CD14-positive monocyte (primary cell): ENCODE data around the gene ABCC4. TPM values are rescaled to one million over a fixed set of nuclear protein-coding genes. Genes with fewer than 3 reads are reported as not detected.

Experiments used
- DNase-seq, 3 donors: peaks; one replicate each; pipeline ENCODE4 v3.0.0-alpha.2; 2011 to 2022
- H2AFZ ChIP-seq: 2 replicates; pipeline ENCODE4 v1.6.0; 2012; ENCODE audit warnings: mild to moderate bottlenecking, low read depth, low read length, inconsistent platforms; ENCODE audit not compliant: insufficient read depth, poor library complexity, severe bottlenecking
- H3K27ac ChIP-seq, 2 donors: 1 replicate in 1 of 2; 2 replicates in 1 of 2; pipeline ENCODE4 v1.5.1; 2012 to 2013; ENCODE audit warnings: low read length in 2 of 2, control low read depth in 1 of 2, inconsistent platforms in 1 of 2, low read depth in 1 of 2, mild to moderate bottlenecking in 1 of 2
- H3K27me3 ChIP-seq, 2 donors: one replicate each; pipeline versions ENCODE4 v1.6.0 to v1.6.1; 2011 to 2013; ENCODE audit warnings: low read length in 2 of 2; ENCODE audit not compliant: control insufficient read depth in 2 of 2, insufficient read depth in 2 of 2
- H3K36me3 ChIP-seq, 2 donors: replicated peaks in 1 of 2; 1 replicate in 1 of 2; 2 replicates in 1 of 2; pipeline versions ENCODE4 v1.5.1 to v1.6.1; 2012 to 2013; ENCODE audit warnings: low read length in 2 of 2, control low read depth in 1 of 2, inconsistent platforms in 1 of 2, mild to moderate bottlenecking in 1 of 2; ENCODE audit not compliant: insufficient read depth in 2 of 2, control insufficient read depth in 1 of 2
- H3K4me1 ChIP-seq, 2 donors: 1 replicate in 1 of 2; 2 replicates in 1 of 2; pipeline versions ENCODE4 v1.5.1 to v1.6.1; 2012 to 2013; ENCODE audit warnings: low read length in 2 of 2, control low read depth in 1 of 2, inconsistent platforms in 1 of 2, mild to moderate bottlenecking in 1 of 2, moderate library complexity in 1 of 2; ENCODE audit not compliant: insufficient read depth in 2 of 2, control insufficient read depth in 1 of 2
- H3K4me2 ChIP-seq: replicated peaks from 2 replicates; pipeline ENCODE3; 2012; ENCODE audit warnings: low read length, moderate library complexity, mild to moderate bottlenecking; ENCODE audit not compliant: poor library complexity, severe bottlenecking; ENCODE audit errors: extremely low read depth
- H3K4me3 ChIP-seq, 3 experiments: fragments of 200-600 bp in 1 of 3; sonication (generic) in 1 of 3; replicated peaks in 1 of 3; 1 replicate in 2 of 3; 2 replicates in 1 of 3; pipeline ENCODE4 v1.5.1; 2011 to 2013; ENCODE audit warnings: low read length in 3 of 3, mild to moderate bottlenecking in 3 of 3, control low read depth in 2 of 3, low read depth in 2 of 3, inconsistent platforms in 1 of 3, moderate library complexity in 1 of 3
- H3K79me2 ChIP-seq: 2 replicates; pipeline ENCODE4 v1.6.0; 2012; ENCODE audit warnings: mild to moderate bottlenecking, control low read depth, inconsistent platforms, low read length, moderate library complexity; ENCODE audit not compliant: insufficient read depth
- H3K9ac ChIP-seq: 2 replicates; pipeline ENCODE4 v1.6.0; 2017; ENCODE audit warnings: low read length, mild to moderate bottlenecking; ENCODE audit not compliant: insufficient read depth, poor library complexity, severe bottlenecking
- H3K9me3 ChIP-seq, 2 donors: replicated peaks in 1 of 2; 1 replicate in 1 of 2; 2 replicates in 1 of 2; pipeline versions ENCODE4 v1.5.1 to v1.6.1; 2012 to 2013; ENCODE audit warnings: low read length in 2 of 2, control low read depth in 1 of 2; ENCODE audit not compliant: control insufficient read depth in 1 of 2, insufficient read depth in 1 of 2
- H4K20me1 ChIP-seq: 2 replicates; pipeline ENCODE4 v1.6.0; 2012; ENCODE audit warnings: mild to moderate bottlenecking, low read length, control low read depth, moderate library complexity; ENCODE audit not compliant: insufficient read depth
- H3K27ac Mint-ChIP-seq, 7 donors: one replicate each; pipeline ENCODE4 v1.8.0; 2020; ENCODE audit warnings: mild to moderate bottlenecking in 7 of 7, mixed read lengths in 7 of 7, moderate library complexity in 6 of 7, inconsistent platforms in 2 of 7
- H3K27me3 Mint-ChIP-seq, 3 donors: one replicate each; pipeline ENCODE4 v1.8.0; 2021 to 2022; ENCODE audit warnings: low read depth in 3 of 3, mild to moderate bottlenecking in 3 of 3, mixed read lengths in 3 of 3, moderate library complexity in 3 of 3, inconsistent platforms in 1 of 3
- H3K36me3 Mint-ChIP-seq, 2 donors: one replicate each; pipeline ENCODE4 v1.8.0; 2020; ENCODE audit warnings: mixed read lengths in 2 of 2, inconsistent platforms in 1 of 2, mild to moderate bottlenecking in 1 of 2
- H3K4me1 Mint-ChIP-seq: one replicate; pipeline ENCODE4 v1.8.0; 2020; ENCODE audit warnings: mild to moderate bottlenecking, mixed read lengths
- H3K4me3 Mint-ChIP-seq, 2 donors: one replicate each; pipeline ENCODE4 v1.8.0; 2020; ENCODE audit warnings: mild to moderate bottlenecking in 2 of 2, mixed read lengths in 2 of 2, moderate library complexity in 1 of 2
- H3K9me3 Mint-ChIP-seq, 7 donors: one replicate each; pipeline ENCODE4 v1.8.0; 2020 to 2022; ENCODE audit warnings: mixed read lengths in 7 of 7, mild to moderate bottlenecking in 6 of 7, moderate library complexity in 6 of 7, inconsistent platforms in 2 of 7
- CTCF ChIP-seq: fragments of 200-600 bp; IDR thresholded peaks from one replicate; pipeline ENCODE4 v1.8.0; 2022; ENCODE audit warnings: antibody characterized with exemption, mild to moderate bottlenecking
- WGBS: methylation state at CpG from one replicate; pipeline ENCODE4 v1.1.5; 2013; ENCODE audit warnings: missing lambda C conversion rate; ENCODE audit not compliant: insufficient coverage; 5-methylcytosine and 5-hydroxymethylcytosine counted together
- intact Hi-C, 2 donors: fragments of 100-400 bp; cut with micrococcal nuclease; formaldehyde crosslinking; loops; one replicate each; pipeline versions ENCODE4 v1.15.0 to v1.15.1; 2023
- polyA plus RNA-seq, 3 donors: library from polyadenylated mRNA; depleted of rRNA in 1 of 3; unstranded in 2 of 3; stranded (reverse) in 1 of 3; fragments of 300-500 nt in 2 of 3; fragments of >200 nt in 1 of 3; fragmentation: Illumina TruSeq in 2 of 3; gene quantifications; 1 replicate in 2 of 3; 2 replicates in 1 of 3; pipeline ENCODE4 v1.2.3, GENCODE V29; 2012 to 2021

The ABCC4 gene
- polyA plus RNA-seq, 3 donors = 0.96 to 2.5 (median 1.7) TPM

- Histone ChIP-seq H2AFZ (no peak overlapping the region), H3K9me3 (no peaks in the 10 kb centered on the region), H3K36me3 (no peaks in the 10 kb centered on the region), H3K27ac (no peak overlapping the region), H3K27me3 (no peaks in the 10 kb centered on the region), H3K4me3 (no peak overlapping the region), H3K4me2 (no peak overlapping the region), H3K79me2 (no peaks in the 10 kb centered on the region), H3K4me1 (no peaks in the 10 kb centered on the region), H3K9ac (no peak overlapping the region), H4K20me1 (no peaks in the 10 kb centered on the region)
- H3K9me3 Mint-ChIP-seq = peaks cover 0 to 2% (median 0%) of the 10 kb centered on the region in 7 donors
- H3K4me1 Mint-ChIP-seq = no peaks in the 10 kb centered on the region
- H3K4me3 Mint-ChIP-seq = no peak overlapping the region
- TF ChIP-seq CTCF = no peak
- H3K36me3 Mint-ChIP-seq = no peaks in the 10 kb centered on the region
- no peak overlapping the region for H3K27ac Mint-ChIP-seq
- peaks cover 0 to 4% (median 4%) of the 10 kb centered on the region in 3 donors for H3K27me3 Mint-ChIP-seq
- intact Hi-C loops = no loop called here
- WGBS = no CpG with 5 or more reads among the region's 4 CpGs
- no peak for DNase-seq
Measured at GRCh38 chr13:94984958-94985357, 316.3 kb downstream of the ABCC4 start.

- no peak overlapping the region for H3K27ac Mint-ChIP-seq
- no peaks in the 10 kb centered on the region for H3K79me2 ChIP-seq
- no peak overlapping the region for H3K4me3 Mint-ChIP-seq
- no CpG with 5 or more reads among the region's 3 CpGs for WGBS
- no peak for TF ChIP-seq CTCF
- no peak overlapping the region for H3K9ac ChIP-seq
- no peaks in the 10 kb centered on the region for H3K36me3 ChIP-seq
- no peak overlapping the region for H3K27ac ChIP-seq
- no peaks in the 10 kb centered on the region for H3K4me1 Mint-ChIP-seq
- DNase-seq = no peak
- no peak overlapping the region for H2AFZ ChIP-seq
- no peaks in the 10 kb centered on the region for H3K27me3 Mint-ChIP-seq
- H4K20me1 ChIP-seq = no peaks in the 10 kb centered on the region
- H3K4me3 ChIP-seq = no peak overlapping the region
- H3K9me3 ChIP-seq = no peaks in the 10 kb centered on the region
- peaks cover 0 to 3% of the 10 kb centered on the region in 2 donors for H3K27me3 ChIP-seq
- no peaks in the 10 kb centered on the region for H3K4me1 ChIP-seq
- H3K36me3 Mint-ChIP-seq = no peaks in the 10 kb centered on the region
- no peak overlapping the region for H3K4me2 ChIP-seq
- intact Hi-C loops = no loop called here
- peaks cover 0 to 7% (median 2%) of the 10 kb centered on the region in 7 donors for H3K9me3 Mint-ChIP-seq
Measured at GRCh38 chr13:94978516-94978915, 322.7 kb downstream of the ABCC4 start.
